Liver (tissue), 3 donors: ENCODE results near the gene RNF38.

Experiments
- GABPA ChIP-seq, 2 donors: IDR thresholded peaks in 1 of 2; conservative IDR thresholded peaks in 1 of 2; 2 replicates each; pipeline ENCODE4 v1.6.1; 2016; ENCODE audit warnings: antibody characterized with exemption in 2 of 2, mild to moderate bottlenecking in 1 of 2, moderate library complexity in 1 of 2
- HNF4G ChIP-seq: IDR thresholded peaks from 2 replicates; pipeline ENCODE4 v1.6.1; 2016; ENCODE audit warnings: antibody characterized with exemption
- SP1 ChIP-seq: IDR thresholded peaks from 2 replicates; pipeline ENCODE4 v1.6.1; 2018; ENCODE audit warnings: antibody characterized with exemption, mild to moderate bottlenecking
- YY1 ChIP-seq: IDR thresholded peaks from 2 replicates; pipeline ENCODE4 v1.6.1; 2016; ENCODE audit warnings: antibody characterized with exemption, mild to moderate bottlenecking
- TF ChIP-seq, protein P1 (sequence below): fragments of 150-350 bp; IDR thresholded peaks from 2 replicates; pipeline ENCODE4 v1.5.1; 2017; ENCODE audit warnings: improper control_type of control experiment, low read depth, low read length; ENCODE audit not compliant: missing input control
- TF ChIP-seq, protein P2 (sequence below): IDR thresholded peaks from 2 replicates; pipeline ENCODE4 v1.6.1; 2016; ENCODE audit warnings: antibody characterized with exemption
- TF ChIP-seq, protein P3 (sequence below): IDR thresholded peaks from 2 replicates; pipeline ENCODE4 v1.6.1; 2016; ENCODE audit warnings: antibody characterized with exemption
- donor health status: healthy.
- donor health status: healthy.

DNA sequence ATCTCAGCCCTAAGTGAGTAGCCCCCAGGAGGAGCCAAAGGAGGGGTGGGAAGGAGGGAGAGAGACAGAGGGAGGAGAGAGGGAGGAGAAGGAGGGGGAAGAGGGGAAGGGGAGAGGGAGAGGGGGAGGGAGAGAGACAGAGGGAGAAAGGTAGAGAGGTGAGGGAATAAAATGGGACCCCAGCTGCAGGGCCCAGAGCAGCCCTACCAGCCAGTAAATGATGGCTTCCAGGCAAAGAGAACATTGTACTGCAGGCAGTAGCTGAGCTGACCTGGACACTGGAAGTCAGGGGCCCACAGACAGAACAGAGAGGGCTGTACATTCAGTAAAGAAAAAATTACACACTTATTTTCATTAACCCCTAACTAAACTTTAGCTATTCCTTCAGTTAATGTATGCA is 84.0 kb downstream of the RNF38 start:
- TF ChIP-seq, protein P1, sequence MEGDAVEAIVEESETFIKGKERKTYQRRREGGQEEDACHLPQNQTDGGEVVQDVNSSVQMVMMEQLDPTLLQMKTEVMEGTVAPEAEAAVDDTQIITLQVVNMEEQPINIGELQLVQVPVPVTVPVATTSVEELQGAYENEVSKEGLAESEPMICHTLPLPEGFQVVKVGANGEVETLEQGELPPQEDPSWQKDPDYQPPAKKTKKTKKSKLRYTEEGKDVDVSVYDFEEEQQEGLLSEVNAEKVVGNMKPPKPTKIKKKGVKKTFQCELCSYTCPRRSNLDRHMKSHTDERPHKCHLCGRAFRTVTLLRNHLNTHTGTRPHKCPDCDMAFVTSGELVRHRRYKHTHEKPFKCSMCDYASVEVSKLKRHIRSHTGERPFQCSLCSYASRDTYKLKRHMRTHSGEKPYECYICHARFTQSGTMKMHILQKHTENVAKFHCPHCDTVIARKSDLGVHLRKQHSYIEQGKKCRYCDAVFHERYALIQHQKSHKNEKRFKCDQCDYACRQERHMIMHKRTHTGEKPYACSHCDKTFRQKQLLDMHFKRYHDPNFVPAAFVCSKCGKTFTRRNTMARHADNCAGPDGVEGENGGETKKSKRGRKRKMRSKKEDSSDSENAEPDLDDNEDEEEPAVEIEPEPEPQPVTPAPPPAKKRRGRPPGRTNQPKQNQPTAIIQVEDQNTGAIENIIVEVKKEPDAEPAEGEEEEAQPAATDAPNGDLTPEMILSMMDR, result no peak
- TF ChIP-seq YY1, result no peak
- TF ChIP-seq GABPA (IDR thresholded peaks at IDR 0.05 in 1 of 2, conservative IDR thresholded peaks at IDR 0.05 in 1 of 2), result no peak
- TF ChIP-seq SP1, result no peak
- TF ChIP-seq, protein P2, sequence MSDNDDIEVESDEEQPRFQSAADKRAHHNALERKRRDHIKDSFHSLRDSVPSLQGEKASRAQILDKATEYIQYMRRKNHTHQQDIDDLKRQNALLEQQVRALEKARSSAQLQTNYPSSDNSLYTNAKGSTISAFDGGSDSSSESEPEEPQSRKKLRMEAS, result no peak
- TF ChIP-seq, protein P3, sequence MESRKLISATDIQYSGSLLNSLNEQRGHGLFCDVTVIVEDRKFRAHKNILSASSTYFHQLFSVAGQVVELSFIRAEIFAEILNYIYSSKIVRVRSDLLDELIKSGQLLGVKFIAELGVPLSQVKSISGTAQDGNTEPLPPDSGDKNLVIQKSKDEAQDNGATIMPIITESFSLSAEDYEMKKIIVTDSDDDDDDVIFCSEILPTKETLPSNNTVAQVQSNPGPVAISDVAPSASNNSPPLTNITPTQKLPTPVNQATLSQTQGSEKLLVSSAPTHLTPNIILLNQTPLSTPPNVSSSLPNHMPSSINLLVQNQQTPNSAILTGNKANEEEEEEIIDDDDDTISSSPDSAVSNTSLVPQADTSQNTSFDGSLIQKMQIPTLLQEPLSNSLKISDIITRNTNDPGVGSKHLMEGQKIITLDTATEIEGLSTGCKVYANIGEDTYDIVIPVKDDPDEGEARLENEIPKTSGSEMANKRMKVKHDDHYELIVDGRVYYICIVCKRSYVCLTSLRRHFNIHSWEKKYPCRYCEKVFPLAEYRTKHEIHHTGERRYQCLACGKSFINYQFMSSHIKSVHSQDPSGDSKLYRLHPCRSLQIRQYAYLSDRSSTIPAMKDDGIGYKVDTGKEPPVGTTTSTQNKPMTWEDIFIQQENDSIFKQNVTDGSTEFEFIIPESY, result no peak
- no peak for TF ChIP-seq HNF4G
